Spleen (tissue), 13 donors: ENCODE results near the gene PIP4K2C. TPM values are rescaled to one million over a fixed set of nuclear protein-coding genes. Genes with fewer than 3 reads are reported as not detected.
A peak's percentile ranks its signal among the peaks of the same experiment; 100 is the strongest.

Experiments used
- DNase-seq: peaks from one replicate; pipeline ENCODE4 v3.0.0-alpha.2; 2020
- H3K27ac ChIP-seq, 8 donors: fragments of 200-600 bp; sonication (generic) in 7 of 8; 1 replicate in 4 of 8; 2 replicates in 4 of 8; pipeline versions ENCODE4 v1.5.0 to v1.8.0; 2016 to 2021; ENCODE audit warnings: inconsistent platforms in 4 of 8, mild to moderate bottlenecking in 4 of 8, moderate library complexity in 1 of 8
- H3K27me3 ChIP-seq, 7 donors: fragments of 200-600 bp; sonication (generic) in 6 of 7; replicated peaks in 1 of 7; 1 replicate in 4 of 7; 2 replicates in 3 of 7; pipeline versions ENCODE4 v1.5.0 to v1.8.0; 2016 to 2021; ENCODE audit warnings: inconsistent platforms in 3 of 7, mild to moderate bottlenecking in 1 of 7
- H3K36me3 ChIP-seq, 6 donors: fragments of 200-600 bp; sonication (generic) in 5 of 6; 1 replicate in 4 of 6; 2 replicates in 2 of 6; pipeline versions ENCODE4 v1.5.0 to v1.8.0; 2016 to 2021; ENCODE audit warnings: inconsistent platforms in 2 of 6
- H3K4me1 ChIP-seq, 6 donors: fragments of 200-600 bp; sonication (generic) in 5 of 6; 1 replicate in 3 of 6; 2 replicates in 3 of 6; pipeline versions ENCODE4 v1.5.0 to v1.8.0; 2016 to 2021; ENCODE audit warnings: inconsistent platforms in 3 of 6
- H3K4me3 ChIP-seq, 8 donors: fragments of 200-600 bp; sonication (generic) in 7 of 8; 1 replicate in 4 of 8; 2 replicates in 4 of 8; pipeline versions ENCODE4 v1.5.0 to v1.8.0; 2016 to 2021; ENCODE audit warnings: inconsistent platforms in 4 of 8, mild to moderate bottlenecking in 4 of 8, moderate library complexity in 2 of 8
- H3K9me3 ChIP-seq, 8 donors: fragments of 200-600 bp; sonication (generic) in 7 of 8; 1 replicate in 4 of 8; 2 replicates in 4 of 8; pipeline versions ENCODE4 v1.5.0 to v1.8.0; 2016 to 2021; ENCODE audit warnings: inconsistent platforms in 4 of 8
- CTCF ChIP-seq, 11 experiments: fragments of 200-600 bp in 7 of 11; fragments of 450-650 bp in 4 of 11; sonication (generic) in 4 of 11; IDR thresholded peaks in 8 of 11; conservative IDR thresholded peaks in 3 of 11; 1 replicate in 7 of 11; 2 replicates in 4 of 11; pipeline versions ENCODE4 v1.4.0 to v1.8.0; 2016 to 2021; ENCODE audit warnings: antibody characterized with exemption in 11 of 11, inconsistent platforms in 4 of 11, mild to moderate bottlenecking in 1 of 11
- POLR2A ChIP-seq, 3 donors: fragments of 450-650 bp; IDR thresholded peaks; one replicate each; pipeline ENCODE4 v1.5.1; 2017; ENCODE audit warnings: antibody characterized with exemption in 3 of 3, mild to moderate bottlenecking in 1 of 3
- POLR2AphosphoS5 ChIP-seq, 3 donors: sonication (generic); formaldehyde crosslinking; IDR thresholded peaks; one replicate each; pipeline ENCODE4 v1.5.1; 2017; ENCODE audit warnings: antibody characterized with exemption in 3 of 3
- WGBS, 5 donors: extraction: QIAGEN DNeasy Blood & Tissue Kit in 3 of 5; methylation state at CpG; one replicate each; pipeline versions ENCODE4 v1.1.5 to v1.1.7; 2013 to 2018; 5-methylcytosine and 5-hydroxymethylcytosine counted together
- intact Hi-C: fragments of 100-400 bp; cut with DNase I; formaldehyde crosslinking; loops from one replicate; pipeline ENCODE4 v1.15.0; 2023; ENCODE audit warnings: low total_unique reads
- long read RNA-seq, 2 donors: transcript quantifications; one replicate each; lab custom pipeline, GENCODE V29; 2026
- polyA plus RNA-seq, 3 donors: library from polyadenylated mRNA; stranded (reverse); fragments of 200-250 nt; gene quantifications; one replicate each; pipeline ENCODE4 v1.2.1, GENCODE V29; 2013
- total RNA-seq, 7 donors: library from RNA; depleted of rRNA in 3 of 7; stranded (reverse); fragments of >200 nt in 3 of 7; fragmentation: NEBNext Ultra II Directional in 4 of 7; extraction: Animal tissue kit (Norgen Biotek cat#: 25700) in 4 of 7; gene quantifications; one replicate each; pipeline versions ENCODE4 v1.1.0 to v1.2.1, GENCODE V29; 2016 to 2021
- donor health status: healthy with polysubstance abuse.
- donor health status: DM: no; HTN: no; CAD: no; lungs with moderate emphysema.
- donor health status: DM: no; HTN: no; CAD: no.
- donor health status: Bipolar disorder and iron deficiency.
- donor health status: healthy.
- donor health status: DM: no; HTN: no; CAD: no.
- donor health status: DM: yes; HTN: yes; CAD: no.

The PIP4K2C gene
- total RNA-seq (10 to 100 TPM; 15.0 to 20.9 (median 18.8) TPM), polyA plus RNA-seq (1 to 10 TPM; 5.7 to 7.5 (median 6.3) TPM)
- long read RNA-seq, donor 1 = 0 reads
- long read RNA-seq, donor 2, partial matches to known transcripts = 7 of 10 reads
- long read RNA-seq, donor 2, other reads (novel, unspliced or antisense) = 0 of 10 reads

- Histone ChIP-seq H3K4me3 (peak within 1 kb of the TSS; percentile 66 to 97 (median 90)), H3K9me3 (no peaks in the 10 kb centered on the region), H3K36me3 (peaks cover 0 to 25% (median 19%) of the 10 kb centered on the region in 6 donors), H3K27ac (peak within 1 kb of the TSS; percentile 30 to 90 (median 77)), H3K27me3 (peaks cover 0 to 20% (median 0%) of the 10 kb centered on the region in 7 donors), H3K4me1 (peaks cover 0 to 30% (median 21%) of the 10 kb centered on the region in 6 donors)
- intact Hi-C loops = no loop called here
- 1 to 3% (median 1%) methylated on average over 34 to 69 of the region's 69 CpGs for WGBS, 5 donors
- peak; percentile 84 to 89 (median 86) for TF ChIP-seq POLR2AphosphoS5 (IDR thresholded peaks at IDR 0.05)
- TF ChIP-seq POLR2A (IDR thresholded peaks at IDR 0.05) = peak in 1 of 3 donors; percentile 33
- peak in 1 of 11 experiments; percentile 22 for TF ChIP-seq CTCF (IDR thresholded peaks at IDR 0.05 in 8 of 11, conservative IDR thresholded peaks at IDR 0.05 in 3 of 11)
- DNase-seq = peak; percentile 96
Observed at GRCh38 chr12:57590864-57591781, at the start of gene PIP4K2C. TSS of gene PIP4K2C (plus strand) at chr12:57591192. CDS start at chr12:57591290, 98 bp downstream.

GRCh38 chr12:57541717-57542116 lies 49.3 kb upstream of the PIP4K2C start:
- peaks cover 0 to 62% (median 32%) of the 10 kb centered on the region in 6 donors for H3K36me3 ChIP-seq
- intact Hi-C loops = no loop called here
- TF ChIP-seq POLR2A (IDR thresholded peaks at IDR 0.05) = no peak
- no peak for TF ChIP-seq POLR2AphosphoS5 (IDR thresholded peaks at IDR 0.05)
- no peak for TF ChIP-seq CTCF (IDR thresholded peaks at IDR 0.05 in 8 of 11, conservative IDR thresholded peaks at IDR 0.05 in 3 of 11)

GRCh38 chr12:57543581-57543980 lies 47.4 kb upstream of the PIP4K2C start:
- peaks cover 21 to 50% (median 31%) of the 10 kb centered on the region in 6 donors for H3K4me1 ChIP-seq
- DNase-seq = no peak
- TF ChIP-seq CTCF (IDR thresholded peaks at IDR 0.05 in 8 of 11, conservative IDR thresholded peaks at IDR 0.05 in 3 of 11) (no peak), POLR2A (IDR thresholded peaks at IDR 0.05) (no peak), POLR2AphosphoS5 (IDR thresholded peaks at IDR 0.05) (no peak)

More at GRCh38 chr12:57541717-57542116, 49.3 kb upstream of the PIP4K2C start:
- no peak for DNase-seq
- Histone ChIP-seq H3K9me3 (no peaks in the 10 kb centered on the region), H3K4me1 (peaks cover 20 to 41% (median 28%) of the 10 kb centered on the region in 6 donors), H3K27ac (no peak overlapping the region), H3K4me3 (no peak overlapping the region), H3K27me3 (no peaks in the 10 kb centered on the region)
- WGBS, 5 donors = 75 to 86% (median 80%) methylated on average over 2 of the region's 2 CpGs

More at GRCh38 chr12:57543581-57543980, 47.4 kb upstream of the PIP4K2C start:
- Histone ChIP-seq H3K27me3 (peaks cover 0 to 5% (median 0%) of the 10 kb centered on the region in 7 donors), H3K9me3 (no peaks in the 10 kb centered on the region), H3K36me3 (peaks cover 0 to 44% (median 22%) of the 10 kb centered on the region in 6 donors), H3K4me3 (no peak overlapping the region), H3K27ac (no peak overlapping the region)
- intact Hi-C loops = no loop called here
- 17 to 45% (median 39%) methylated on average over 2 of the region's 2 CpGs; no CpG with 5 or more reads in 1 of the 5 donors for WGBS, 5 donors
